ENCODE data around the gene PCNX3.

DNA sequence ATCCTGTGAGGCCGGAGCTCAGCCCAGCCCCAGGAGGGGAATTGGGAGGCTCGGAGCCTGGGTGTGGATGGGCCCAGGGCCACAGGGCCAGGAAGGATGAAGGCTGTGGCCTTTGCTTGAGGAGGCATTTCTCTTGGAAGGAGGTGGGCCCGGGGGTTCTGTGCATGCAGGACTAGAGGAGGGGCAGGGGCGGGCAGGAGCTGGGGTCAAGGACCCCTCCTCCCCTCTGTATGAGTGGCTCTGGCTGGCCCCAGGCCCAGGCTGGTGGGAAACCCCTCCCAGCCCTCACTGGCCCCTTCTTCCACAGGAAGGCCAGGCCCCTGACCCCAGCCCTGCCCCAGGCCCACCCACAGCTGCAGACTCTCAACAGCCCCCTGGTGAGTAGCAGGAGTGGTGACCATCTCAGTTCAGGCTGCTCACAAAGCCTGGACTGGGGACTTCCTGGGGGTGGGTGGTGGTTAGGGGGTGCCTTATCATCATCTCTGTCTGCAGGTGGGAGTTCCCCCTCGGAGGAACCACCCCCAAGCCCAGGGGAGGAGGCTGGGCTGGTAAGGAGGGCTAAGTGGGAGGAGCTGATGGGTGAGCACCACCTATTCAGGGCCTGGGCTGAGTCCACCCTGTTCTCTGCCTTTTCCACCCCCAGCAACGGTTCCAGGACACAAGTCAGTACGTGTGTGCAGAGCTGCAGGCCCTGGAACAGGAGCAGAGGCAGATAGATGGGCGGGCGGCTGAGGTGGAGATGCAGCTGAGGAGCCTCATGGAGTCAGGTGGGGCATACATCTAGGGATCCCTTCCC is 25.9 kb upstream of the PCNX3 start:
- no peak for TF ChIP-seq POLR2AphosphoS5 (IDR thresholded peaks at IDR 0.05; ENCODE audit: insufficient read depth, low read depth, low read length)
- no peak for TF ChIP-seq CTCF (IDR thresholded peaks at IDR 0.05; ENCODE audit: extremely low read depth in 1 of 2, insufficient read depth in 1 of 2, low read depth in 1 of 2, low read length in 2 of 2)
- TF ChIP-seq EZH2 (IDR thresholded peaks at IDR 0.05; ENCODE audit: borderline replicate concordance, low read depth, low read length, severe bottlenecking): no peak
- TF ChIP-seq POLR2A (IDR thresholded peaks at IDR 0.05; ENCODE audit: low read depth, low read length): no peak
- no peak for TF ChIP-seq JUN (IDR thresholded peaks at IDR 0.05; ENCODE audit: borderline replicate concordance, insufficient read depth, insufficient read length, low read depth)
